K562 (cell line): ENCODE results near the gene USP49. TPM values are rescaled to one million over a fixed set of nuclear protein-coding genes. Genes with fewer than 3 reads are reported as not detected.

Experiments used
- CSDE1 ChIP-seq, 2 experiments: fragments of 450-650 bp; IDR thresholded peaks; 2 replicates each; pipeline ENCODE4 v1.6.1; 2016; ENCODE audit warnings: mild to moderate bottlenecking in 1 of 2
- MCM7 ChIP-seq, 2 experiments: fragments of 450-650 bp; IDR thresholded peaks; 2 replicates each; pipeline ENCODE4 v1.6.1; 2016 to 2018
- POLR2A ChIP-seq: fragments of 450-650 bp; conservative IDR thresholded peaks from 2 replicates; pipeline ENCODE4 v1.6.1; 2016
- POLR3G ChIP-seq: IDR thresholded peaks from 2 replicates; pipeline ENCODE4 v1.6.1; 2011; ENCODE audit not compliant: insufficient read length, insufficient replicate concordance; ENCODE audit errors: extremely low read depth
- RBM14 ChIP-seq: fragments of 200-400 bp; formaldehyde crosslinking; IDR thresholded peaks from 2 replicates; pipeline ENCODE4 v1.6.1; 2018; ENCODE audit warnings: low read depth, mild to moderate bottlenecking, low read length, moderate library complexity, borderline replicate concordance; ENCODE audit not compliant: insufficient read depth
- SMAD4 ChIP-seq: fragments of 250-450 bp; sonication (Bioruptor Pico); conservative IDR thresholded peaks from 2 replicates; pipeline ENCODE4 v1.8.0; 2021; ENCODE audit warnings: inconsistent platforms, mild to moderate bottlenecking, moderate library complexity
- SREBF2 ChIP-seq: sonication (generic); formaldehyde crosslinking; IDR thresholded peaks from 2 replicates; pipeline ENCODE4 v1.4.0; 2020; ENCODE audit warnings: mild to moderate bottlenecking, missing genetic modification reagents
- polyA plus RNA-seq, 8 experiments: library from polyadenylated mRNA; depleted of rRNA in 4 of 8; stranded (reverse) in 5 of 8; unstranded in 3 of 8; fragments of >200 nt; fragmentation: Nextera tagmentation in 2 of 8; fragmentation: Illumina TruSeq in 1 of 8; extraction: Ambion mirVana in 2 of 8; extraction: Trizol in 1 of 8; gene quantifications; 2 replicates each; pipeline versions ENCODE4 v1.2.1 to v1.2.3, GENCODE V29; 2011 to 2014; ENCODE audit warnings: inconsistent platforms in 1 of 8, missing spikeins in 1 of 8
- total RNA-seq, 7 experiments: library from RNA; depleted of rRNA in 6 of 7; stranded (reverse); fragments of >200 nt in 6 of 7; fragmentation: Illumina TruSeq in 2 of 7; extraction: Trizol in 2 of 7; gene quantifications; 2 replicates each; pipeline versions ENCODE4 v1.2.1 to v1.2.3, GENCODE V29; 2011 to 2021; ENCODE audit warnings: low replicate concordance in 1 of 7
- TF ChIP-seq, protein P1 (sequence below), 2 experiments: fragments of 450-650 bp; IDR thresholded peaks; 2 replicates each; pipeline ENCODE4 v1.6.1; 2016; ENCODE audit warnings: mild to moderate bottlenecking in 2 of 2, borderline replicate concordance in 1 of 2, low read depth in 1 of 2, moderate library complexity in 1 of 2

USP49 gene
- total and polyA plus RNA-seq, 9 of the 15 experiments (the other 6 are each of a cell fraction or from before 2014, with no cell fraction given): 1.0 to 9.9 (median 6.5) TPM

DNA sequence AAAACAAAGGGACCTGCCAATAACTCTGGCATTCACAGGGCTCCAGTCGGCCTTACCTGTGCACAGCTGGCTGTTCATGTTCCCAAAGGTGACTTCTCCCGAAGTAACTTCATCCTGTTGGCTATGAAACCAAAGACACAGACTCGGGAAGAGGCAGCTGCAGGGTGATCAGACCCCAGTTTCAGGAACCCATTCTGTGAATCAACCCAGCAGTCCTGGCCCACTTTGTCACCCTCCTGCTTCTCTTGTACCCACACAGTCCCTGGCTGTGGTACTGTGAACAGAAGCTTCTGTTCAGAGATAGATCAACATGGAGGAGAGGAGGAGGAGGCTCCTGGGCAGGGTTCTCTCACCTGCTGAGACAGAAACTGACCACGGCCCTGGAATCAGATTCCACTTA, 139.3 kb downstream of the USP49 start (continued):
- TF ChIP-seq, protein P1, sequence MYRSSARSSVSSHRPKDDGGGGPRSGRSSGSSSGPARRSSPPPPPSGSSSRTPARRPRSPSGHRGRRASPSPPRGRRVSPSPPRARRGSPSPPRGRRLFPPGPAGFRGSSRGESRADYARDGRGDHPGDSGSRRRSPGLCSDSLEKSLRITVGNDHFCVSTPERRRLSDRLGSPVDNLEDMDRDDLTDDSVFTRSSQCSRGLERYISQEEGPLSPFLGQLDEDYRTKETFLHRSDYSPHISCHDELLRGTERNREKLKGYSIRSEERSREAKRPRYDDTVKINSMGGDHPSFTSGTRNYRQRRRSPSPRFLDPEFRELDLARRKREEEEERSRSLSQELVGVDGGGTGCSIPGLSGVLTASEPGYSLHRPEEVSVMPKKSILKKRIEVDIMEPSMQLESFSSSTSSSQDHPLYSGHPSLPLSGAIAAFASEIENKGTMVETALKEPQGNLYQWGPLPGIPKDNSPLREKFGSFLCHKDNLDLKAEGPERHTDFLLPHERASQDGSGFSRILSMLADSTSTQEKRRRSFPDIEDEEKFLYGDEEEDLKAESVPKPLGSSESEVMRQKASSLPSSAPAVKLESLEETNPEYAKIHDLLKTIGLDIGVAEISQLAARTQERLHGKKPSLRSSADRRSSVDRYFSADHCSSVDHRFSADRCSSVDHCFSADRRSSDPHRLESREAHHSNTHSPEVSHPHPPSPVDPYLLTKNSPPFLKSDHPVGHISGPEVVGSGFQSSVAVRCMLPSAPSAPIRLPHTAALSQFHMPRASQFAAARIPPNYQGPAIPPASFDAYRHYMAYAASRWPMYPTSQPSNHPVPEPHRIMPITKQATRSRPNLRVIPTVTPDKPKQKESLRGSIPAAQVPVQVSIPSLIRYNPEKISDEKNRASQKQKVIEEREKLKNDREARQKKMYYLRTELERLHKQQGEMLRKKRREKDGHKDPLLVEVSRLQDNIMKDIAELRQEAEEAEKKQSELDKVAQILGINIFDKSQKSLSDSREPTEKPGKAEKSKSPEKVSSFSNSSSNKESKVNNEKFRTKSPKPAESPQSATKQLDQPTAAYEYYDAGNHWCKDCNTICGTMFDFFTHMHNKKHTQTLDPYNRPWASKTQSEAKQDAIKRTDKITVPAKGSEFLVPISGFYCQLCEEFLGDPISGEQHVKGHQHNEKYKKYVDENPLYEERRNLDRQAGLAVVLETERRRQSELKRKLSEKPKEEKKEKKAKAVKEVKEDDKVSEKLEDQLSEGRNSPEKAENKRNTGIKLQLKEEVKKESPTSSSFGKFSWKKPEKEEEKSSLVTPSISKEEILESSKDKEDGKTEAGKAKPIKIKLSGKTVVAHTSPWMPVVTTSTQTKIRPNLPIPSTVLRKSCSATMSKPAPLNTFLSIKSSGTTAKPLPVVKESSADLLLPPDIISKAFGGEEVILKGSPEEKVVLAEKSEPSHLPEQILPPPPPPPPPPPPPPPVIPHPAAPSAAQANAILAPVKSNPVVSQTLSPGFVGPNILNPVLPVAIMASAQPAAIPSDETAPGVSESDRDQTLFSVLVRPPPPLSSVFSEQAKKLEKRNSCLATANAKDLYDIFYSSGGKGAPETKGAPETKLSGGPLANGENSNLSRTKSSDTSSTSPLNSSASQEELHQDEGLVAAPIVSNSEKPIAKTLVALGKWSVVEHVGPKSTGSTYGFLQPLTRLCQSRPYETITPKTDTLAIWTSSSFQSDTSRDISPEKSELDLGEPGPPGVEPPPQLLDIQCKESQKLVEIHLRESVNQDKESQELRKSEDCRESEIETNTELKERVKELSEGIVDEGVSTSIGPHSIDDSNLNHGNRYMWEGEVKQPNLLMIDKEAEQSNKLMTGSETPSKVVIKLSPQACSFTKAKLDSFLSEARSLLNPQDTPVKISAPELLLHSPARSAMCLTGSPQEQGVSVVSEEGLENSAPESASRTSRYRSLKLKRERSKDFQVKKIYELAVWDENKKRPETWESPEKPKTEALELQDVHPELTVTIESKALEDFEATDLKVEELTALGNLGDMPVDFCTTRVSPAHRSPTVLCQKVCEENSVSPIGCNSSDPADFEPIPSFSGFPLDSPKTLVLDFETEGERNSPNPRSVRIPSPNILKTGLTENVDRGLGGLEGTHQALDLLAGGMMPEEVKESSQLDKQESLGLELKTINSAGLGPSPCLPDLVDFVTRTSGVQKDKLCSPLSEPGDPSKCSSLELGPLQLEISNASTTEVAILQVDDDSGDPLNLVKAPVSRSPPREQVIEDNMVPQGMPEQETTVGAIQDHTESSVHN (IDR thresholded peaks at IDR 0.05; ENCODE audit: borderline replicate concordance in 1 of 2, low read depth in 1 of 2): no peak
- TF ChIP-seq POLR2A: no peak
- no peak for TF ChIP-seq RBM14
- TF ChIP-seq SMAD4 (CRISPR knock-in tag): no peak
- no peak for TF ChIP-seq CSDE1 (IDR thresholded peaks at IDR 0.05)
- no peak for TF ChIP-seq SREBF2
- no peak for TF ChIP-seq POLR3G
- no peak for TF ChIP-seq MCM7 (IDR thresholded peaks at IDR 0.05)
- TF ChIP-seq, all 486 proteins: peak for 0
